Measurements from ENCODE around the gene HJV. TPM values are rescaled to one million over a fixed set of nuclear protein-coding genes. Genes with fewer than 3 reads are reported as not detected.

HJV gene
- total RNA-seq, 1 experiment from 2014 or later = not detected

DNA sequence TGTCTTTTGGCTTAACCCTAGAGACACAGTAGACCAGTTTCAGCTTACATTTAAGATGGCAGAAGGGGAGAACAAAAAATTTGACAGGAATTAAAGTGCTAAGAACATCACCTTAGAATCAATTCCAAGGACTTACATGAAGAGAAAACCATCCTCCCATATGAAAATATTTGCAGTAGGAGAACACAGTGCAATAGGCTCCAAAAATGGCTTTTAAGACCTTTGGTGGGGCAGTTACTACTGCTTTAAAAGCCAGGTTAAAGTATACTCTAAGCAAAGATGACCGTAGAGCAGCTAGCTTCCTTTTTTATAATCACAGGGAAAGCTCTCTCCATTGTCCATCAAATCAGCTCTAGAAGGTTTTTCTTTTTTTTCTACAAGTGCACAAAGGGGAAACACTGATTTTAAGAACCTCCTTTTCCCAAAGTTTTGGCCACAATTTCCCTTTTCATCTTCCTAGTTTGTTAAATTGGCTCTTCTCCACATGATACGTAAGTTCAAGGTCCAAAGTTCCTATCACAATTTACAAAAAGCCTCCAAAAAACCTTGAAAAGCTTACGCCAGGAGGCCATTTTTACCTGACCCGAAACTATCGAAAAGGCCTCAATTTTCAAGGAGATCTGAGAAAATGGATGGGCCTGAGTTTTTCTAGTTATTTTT lies 28.4 kb downstream of the HJV start:
- H3K36me3 ChIP-seq (ENCODE audit: control insufficient read depth in 1 of 2, insufficient read depth in 2 of 2, low read length in 2 of 2) = no peaks in the 10 kb centered on the region
- ChIA-PET CTCF (interaction anchor here (1.3 to 2.3 kb wide), 2 partner anchors 14 kb away, joined by 4 to 11 read pairs; no protein-coding TSS in a partner anchor), RAD21 (ENCODE audit: low non-redundant PET in 1 of 2, low total read pairs in 2 of 2, uncharacterized antibody in 2 of 2, unreplicated experiment in 2 of 2) (no interaction called here), POLR2A (interaction anchor here (2.8 kb wide), 1 partner anchor 13 kb away, joined by 6 read pairs; no protein-coding TSS in a partner anchor)
- no peak for DNase-seq (ENCODE audit: low read depth, low spot score)
- no TSS peak for BruUV-seq (replicated peaks)
- no peaks in the 10 kb centered on the region for H3K79me2 ChIP-seq (ENCODE audit: insufficient read depth, low read length)
- H3K27ac ChIP-seq (ENCODE audit: low read depth, low read length) = no peak overlapping the region
- no peak overlapping the region for H3K4me2 ChIP-seq (ENCODE audit: low read length)
- ATAC-seq = no peak
- H3K9ac ChIP-seq (ENCODE audit: low read length) = no peak overlapping the region
- no peak for TF ChIP-seq CBX3 (IDR thresholded peaks at IDR 0.05; ENCODE audit: low read depth)
- no peak for TF ChIP-seq RAD21 (IDR thresholded peaks at IDR 0.05; ENCODE audit: low read depth)
- TF ChIP-seq FOSL1 (IDR thresholded peaks at IDR 0.05; ENCODE audit: low read depth) = no peak
- TF ChIP-seq POLR2A (IDR thresholded peaks at IDR 0.05; ENCODE audit: borderline replicate concordance, extremely low read depth, insufficient read depth, insufficient read length) = no peak
- no peak for TF ChIP-seq ELF1 (IDR thresholded peaks at IDR 0.05; ENCODE audit: borderline replicate concordance, low read depth)
- TF ChIP-seq, protein P1, sequence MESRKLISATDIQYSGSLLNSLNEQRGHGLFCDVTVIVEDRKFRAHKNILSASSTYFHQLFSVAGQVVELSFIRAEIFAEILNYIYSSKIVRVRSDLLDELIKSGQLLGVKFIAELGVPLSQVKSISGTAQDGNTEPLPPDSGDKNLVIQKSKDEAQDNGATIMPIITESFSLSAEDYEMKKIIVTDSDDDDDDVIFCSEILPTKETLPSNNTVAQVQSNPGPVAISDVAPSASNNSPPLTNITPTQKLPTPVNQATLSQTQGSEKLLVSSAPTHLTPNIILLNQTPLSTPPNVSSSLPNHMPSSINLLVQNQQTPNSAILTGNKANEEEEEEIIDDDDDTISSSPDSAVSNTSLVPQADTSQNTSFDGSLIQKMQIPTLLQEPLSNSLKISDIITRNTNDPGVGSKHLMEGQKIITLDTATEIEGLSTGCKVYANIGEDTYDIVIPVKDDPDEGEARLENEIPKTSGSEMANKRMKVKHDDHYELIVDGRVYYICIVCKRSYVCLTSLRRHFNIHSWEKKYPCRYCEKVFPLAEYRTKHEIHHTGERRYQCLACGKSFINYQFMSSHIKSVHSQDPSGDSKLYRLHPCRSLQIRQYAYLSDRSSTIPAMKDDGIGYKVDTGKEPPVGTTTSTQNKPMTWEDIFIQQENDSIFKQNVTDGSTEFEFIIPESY (IDR thresholded peaks at IDR 0.05; ENCODE audit: extremely low read depth, insufficient replicate concordance, low read length) = no peak
- TF ChIP-seq, protein P2, sequence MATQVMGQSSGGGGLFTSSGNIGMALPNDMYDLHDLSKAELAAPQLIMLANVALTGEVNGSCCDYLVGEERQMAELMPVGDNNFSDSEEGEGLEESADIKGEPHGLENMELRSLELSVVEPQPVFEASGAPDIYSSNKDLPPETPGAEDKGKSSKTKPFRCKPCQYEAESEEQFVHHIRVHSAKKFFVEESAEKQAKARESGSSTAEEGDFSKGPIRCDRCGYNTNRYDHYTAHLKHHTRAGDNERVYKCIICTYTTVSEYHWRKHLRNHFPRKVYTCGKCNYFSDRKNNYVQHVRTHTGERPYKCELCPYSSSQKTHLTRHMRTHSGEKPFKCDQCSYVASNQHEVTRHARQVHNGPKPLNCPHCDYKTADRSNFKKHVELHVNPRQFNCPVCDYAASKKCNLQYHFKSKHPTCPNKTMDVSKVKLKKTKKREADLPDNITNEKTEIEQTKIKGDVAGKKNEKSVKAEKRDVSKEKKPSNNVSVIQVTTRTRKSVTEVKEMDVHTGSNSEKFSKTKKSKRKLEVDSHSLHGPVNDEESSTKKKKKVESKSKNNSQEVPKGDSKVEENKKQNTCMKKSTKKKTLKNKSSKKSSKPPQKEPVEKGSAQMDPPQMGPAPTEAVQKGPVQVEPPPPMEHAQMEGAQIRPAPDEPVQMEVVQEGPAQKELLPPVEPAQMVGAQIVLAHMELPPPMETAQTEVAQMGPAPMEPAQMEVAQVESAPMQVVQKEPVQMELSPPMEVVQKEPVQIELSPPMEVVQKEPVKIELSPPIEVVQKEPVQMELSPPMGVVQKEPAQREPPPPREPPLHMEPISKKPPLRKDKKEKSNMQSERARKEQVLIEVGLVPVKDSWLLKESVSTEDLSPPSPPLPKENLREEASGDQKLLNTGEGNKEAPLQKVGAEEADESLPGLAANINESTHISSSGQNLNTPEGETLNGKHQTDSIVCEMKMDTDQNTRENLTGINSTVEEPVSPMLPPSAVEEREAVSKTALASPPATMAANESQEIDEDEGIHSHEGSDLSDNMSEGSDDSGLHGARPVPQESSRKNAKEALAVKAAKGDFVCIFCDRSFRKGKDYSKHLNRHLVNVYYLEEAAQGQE (IDR thresholded peaks at IDR 0.05; ENCODE audit: low read depth) = no peak
- TF ChIP-seq EGR1 (IDR thresholded peaks at IDR 0.05; ENCODE audit: low read depth) = no peak
- TF ChIP-seq SIN3A (IDR thresholded peaks at IDR 0.05; ENCODE audit: low read depth) = no peak
- TF ChIP-seq POLR2AphosphoS5 (IDR thresholded peaks at IDR 0.05; ENCODE audit: low read depth, low read length) = no peak
- no peaks in the 10 kb centered on the region for H4K20me1 ChIP-seq (ENCODE audit: insufficient read depth)
- intact Hi-C loops (cut with micrococcal nuclease) = no loop called here
- no peak overlapping the region for H2AFZ ChIP-seq (ENCODE audit: low read depth, low read length, poor library complexity, severe bottlenecking)
- H3K27me3 ChIP-seq (ENCODE audit: insufficient read depth, low read length) = no peaks in the 10 kb centered on the region
- H3K4me3 ChIP-seq (replicated peaks in 1 of 2; ENCODE audit: low read depth in 1 of 2, low read length in 2 of 2) = no peak overlapping the region
- H3K9me2 ChIP-seq (ENCODE audit: insufficient read depth) = no peaks in the 10 kb centered on the region
- H3K9me3 ChIP-seq (ENCODE audit: control insufficient read depth in 1 of 2, insufficient read depth in 1 of 2, low read depth in 1 of 2, low read length in 2 of 2) = no peaks in the 10 kb centered on the region
- peaks cover 2 to 5% of the 10 kb centered on the region in 2 experiments; a peak in 2 of 4 replicates for H3K4me1 ChIP-seq (ENCODE audit: control insufficient read depth in 1 of 2, insufficient read depth in 2 of 2, low read length in 2 of 2)
